Kidney (tissue), 14 donors: Measurements from ENCODE around the gene PRM2. TPM values are rescaled to one million over a fixed set of nuclear protein-coding genes. Genes with fewer than 3 reads are reported as not detected.

ENCODE experiments used
- DNase-seq, 5 donors: peaks; one replicate each; pipeline ENCODE4 v3.0.0-alpha.2; 2013 to 2020
- FAIRE-seq: peaks from 2 replicates; lab custom pipeline; 2012; peaks lifted over from hg19 to GRCh38; lab: Jason Lieb, UNC
- H3K27ac ChIP-seq, 2 donors: one replicate each; pipeline ENCODE4 v1.7.0; 2013; ENCODE audit warnings: low read depth in 2 of 2, low read length in 2 of 2, inconsistent platforms in 1 of 2
- H3K27me3 ChIP-seq: one replicate; pipeline ENCODE4 v1.7.1; 2013; ENCODE audit warnings: low read length, inconsistent platforms; ENCODE audit not compliant: control insufficient read depth, insufficient read depth
- H3K36me3 ChIP-seq, 3 donors: one replicate each; pipeline versions ENCODE4 v1.7.0 to v1.7.1; 2013; ENCODE audit warnings: low read length in 3 of 3, control low read depth in 1 of 3, inconsistent platforms in 1 of 3; ENCODE audit not compliant: insufficient read depth in 3 of 3, control insufficient read depth in 2 of 3
- H3K4me1 ChIP-seq, 3 donors: one replicate each; pipeline versions ENCODE4 v1.7.0 to v1.7.1; 2013; ENCODE audit warnings: low read length in 3 of 3, inconsistent platforms in 1 of 3, low read depth in 1 of 3; ENCODE audit not compliant: control insufficient read depth in 2 of 3, insufficient read depth in 2 of 3
- H3K4me3 ChIP-seq, 3 donors: one replicate each; pipeline versions ENCODE4 v1.7.0 to v1.8.1; 2013; ENCODE audit warnings: low read length in 3 of 3, control low read depth in 1 of 3, inconsistent platforms in 1 of 3
- H3K9ac ChIP-seq, 3 donors: one replicate each; pipeline versions ENCODE4 v1.7.0 to v1.7.1; 2013; ENCODE audit warnings: low read length in 3 of 3, control low read depth in 1 of 3, inconsistent platforms in 1 of 3
- H3K9me3 ChIP-seq, 3 donors: one replicate each; pipeline versions ENCODE4 v1.7.0 to v1.7.1; 2013; ENCODE audit warnings: low read length in 3 of 3, control low read depth in 1 of 3, inconsistent platforms in 1 of 3; ENCODE audit not compliant: control insufficient read depth in 2 of 3, insufficient read depth in 1 of 3
- intact Hi-C: fragments of 100-400 bp; cut with DNase I; formaldehyde crosslinking; loops from one replicate; pipeline ENCODE4 v1.11.1; 2022
- polyA plus RNA-seq: library from polyadenylated mRNA; stranded (reverse); fragments of 350-450 nt; fragmentation: Illumina TruSeq; extraction: RNeasy Lipid Tissue Mini Kit (QIAGEN cat#74804); gene quantifications from one replicate; pipeline ENCODE4 v1.2.3, GENCODE V29; 2014; ENCODE audit warnings: low read depth, low replicate concordance; ENCODE audit not compliant: insufficient read depth
- total RNA-seq: library from RNA; stranded (reverse); fragmentation: NEBNext Ultra II Directional; extraction: Animal tissue kit (Norgen Biotek cat#: 25700); gene quantifications from one replicate; pipeline ENCODE4 v1.2.1, GENCODE V29; 2021
- TF ChIP-seq, protein P1 (sequence below): IDR thresholded peaks from 3 replicates; pipeline ENCODE4 v1.5.1; 2012; ENCODE audit warnings: mild to moderate bottlenecking, moderate library complexity, borderline replicate concordance; ENCODE audit not compliant: insufficient read depth; ENCODE audit errors: extremely low read depth
- donor health status: control.
- donor health status: control.
- donor health status: control.
- donor health status: control.
- donor health status: control.
- donor health status: DM: yes; HTN: yes; CAD: no.
- donor health status: Normal renal cell carcinoma (clear cell type).

The PRM2 gene
- total and polyA plus RNA-seq, 2 donors from 2014 or later = not detected

DNA sequence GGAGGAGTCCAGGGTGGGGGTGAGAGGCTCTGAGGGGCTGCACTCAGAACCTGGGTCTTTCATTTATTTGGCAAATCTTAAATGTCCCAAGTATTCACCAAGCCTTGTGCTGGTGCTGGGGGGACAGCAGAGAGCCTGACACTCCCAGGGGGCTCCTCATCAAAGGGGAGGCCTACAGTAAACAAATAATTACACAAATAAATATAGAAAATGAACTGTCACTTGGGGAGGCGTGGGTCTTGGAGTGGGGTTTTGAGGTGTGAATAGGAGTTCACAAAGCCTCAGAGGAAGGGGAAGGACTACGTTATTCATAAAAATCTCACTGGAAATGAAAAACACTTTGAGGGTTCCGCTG lies 20.0 kb upstream of the PRM2 start:
- H3K27ac ChIP-seq = peak overlapping the region; percentile 65 to 81
- H3K27me3 ChIP-seq = no peaks in the 10 kb centered on the region
- TF ChIP-seq, protein P1, sequence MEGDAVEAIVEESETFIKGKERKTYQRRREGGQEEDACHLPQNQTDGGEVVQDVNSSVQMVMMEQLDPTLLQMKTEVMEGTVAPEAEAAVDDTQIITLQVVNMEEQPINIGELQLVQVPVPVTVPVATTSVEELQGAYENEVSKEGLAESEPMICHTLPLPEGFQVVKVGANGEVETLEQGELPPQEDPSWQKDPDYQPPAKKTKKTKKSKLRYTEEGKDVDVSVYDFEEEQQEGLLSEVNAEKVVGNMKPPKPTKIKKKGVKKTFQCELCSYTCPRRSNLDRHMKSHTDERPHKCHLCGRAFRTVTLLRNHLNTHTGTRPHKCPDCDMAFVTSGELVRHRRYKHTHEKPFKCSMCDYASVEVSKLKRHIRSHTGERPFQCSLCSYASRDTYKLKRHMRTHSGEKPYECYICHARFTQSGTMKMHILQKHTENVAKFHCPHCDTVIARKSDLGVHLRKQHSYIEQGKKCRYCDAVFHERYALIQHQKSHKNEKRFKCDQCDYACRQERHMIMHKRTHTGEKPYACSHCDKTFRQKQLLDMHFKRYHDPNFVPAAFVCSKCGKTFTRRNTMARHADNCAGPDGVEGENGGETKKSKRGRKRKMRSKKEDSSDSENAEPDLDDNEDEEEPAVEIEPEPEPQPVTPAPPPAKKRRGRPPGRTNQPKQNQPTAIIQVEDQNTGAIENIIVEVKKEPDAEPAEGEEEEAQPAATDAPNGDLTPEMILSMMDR = no peak
- no peak for DNase-seq
- no peak overlapping the region for H3K4me3 ChIP-seq
- peaks cover 0 to 17% (median 8%) of the 10 kb centered on the region in 3 donors for H3K4me1 ChIP-seq
- H3K36me3 ChIP-seq = no peaks in the 10 kb centered on the region
- intact Hi-C loops = no loop called here
- FAIRE-seq = no peak
- no peak overlapping the region for H3K9ac ChIP-seq
- H3K9me3 ChIP-seq = no peaks in the 10 kb centered on the region

DNA sequence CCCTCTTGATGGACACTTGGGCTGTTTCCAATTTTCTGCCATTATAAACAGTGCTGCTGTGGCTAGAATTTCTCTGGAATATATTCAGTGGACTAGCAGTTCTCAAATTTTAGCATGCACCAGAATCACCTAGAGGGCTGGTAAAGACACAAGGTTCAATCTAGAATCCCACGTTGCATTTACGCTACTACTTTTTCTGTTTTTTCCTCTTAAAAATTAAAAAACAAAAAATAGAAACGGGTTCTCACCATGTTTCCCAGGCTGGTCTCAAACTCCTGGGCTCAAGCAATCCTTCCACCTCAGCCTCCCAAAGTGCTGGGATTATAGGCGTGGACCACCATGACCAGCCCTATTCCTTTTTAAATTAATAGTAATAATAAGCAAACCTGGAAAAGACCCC lies 19.4 kb upstream of the PRM2 start:
- DNase-seq (no peak), FAIRE-seq (no peak)
- Histone ChIP-seq H3K9ac (no peak overlapping the region), H3K36me3 (no peaks in the 10 kb centered on the region), H3K4me1 (peaks cover 0 to 19% (median 8%) of the 10 kb centered on the region in 3 donors), H3K27ac (no peak overlapping the region), H3K9me3 (no peaks in the 10 kb centered on the region), H3K4me3 (no peak overlapping the region), H3K27me3 (no peaks in the 10 kb centered on the region)
- intact Hi-C loops = no loop called here
- TF ChIP-seq, protein P1 = no peak

DNA sequence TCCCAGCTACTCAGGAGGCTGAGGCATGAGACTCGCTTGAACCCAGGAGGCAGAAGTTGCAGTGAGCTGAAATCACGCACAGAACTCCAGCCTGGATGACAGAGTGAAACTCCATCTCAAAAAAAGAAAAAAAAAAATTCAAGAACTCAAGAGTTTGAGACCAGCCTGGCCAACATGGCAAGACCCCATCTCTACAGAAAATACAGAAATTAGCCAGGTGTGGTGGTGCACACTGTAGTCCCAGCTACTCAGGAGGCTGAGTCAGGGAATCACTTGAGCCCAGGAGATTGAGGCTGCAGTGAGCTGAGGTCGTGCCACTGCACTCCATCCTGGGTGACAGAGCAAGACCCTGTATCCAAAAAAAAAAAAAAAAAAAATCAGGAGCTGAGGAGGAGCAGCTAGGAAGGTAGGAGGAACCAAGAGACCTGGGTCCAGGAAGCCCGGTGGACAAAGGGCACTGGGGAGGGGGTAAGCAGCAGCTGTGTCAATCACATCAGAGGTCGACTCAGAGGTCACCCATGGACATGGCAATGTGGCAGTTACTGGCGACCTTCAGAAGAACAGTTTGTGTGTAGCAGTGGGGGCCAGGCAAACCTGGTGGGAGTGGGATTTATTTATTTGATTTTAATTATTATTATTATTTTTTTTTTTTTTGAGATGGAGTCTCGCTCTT lies 15.9 kb upstream of the PRM2 start:
- Histone ChIP-seq H3K36me3 (no peaks in the 10 kb centered on the region), H3K4me3 (no peak overlapping the region), H3K9me3 (no peaks in the 10 kb centered on the region), H3K9ac (no peak overlapping the region), H3K4me1 (peaks cover 0 to 14% (median 8%) of the 10 kb centered on the region in 3 donors), H3K27me3 (no peaks in the 10 kb centered on the region), H3K27ac (no peak overlapping the region)
- intact Hi-C loops = no loop called here
- TF ChIP-seq, protein P1 = no peak
- no peak for FAIRE-seq
- DNase-seq = peak in 1 of 5 donors; percentile 36
